GM12864 (cell line): ENCODE results near the gene NUDT8.

Experiments used
- DNase-seq: peaks from one replicate; pipeline ENCODE4 v3.0.0-alpha.2; 2011; ENCODE audit warnings: low read depth
- H3K4me3 ChIP-seq: 2 replicates; pipeline ENCODE4 v1.5.1; 2011; ENCODE audit warnings: mild to moderate bottlenecking, low read depth, low read length, control low read depth
- TF ChIP-seq, protein P1 (sequence below): IDR thresholded peaks from 2 replicates; pipeline ENCODE4 v1.5.1; 2011; ENCODE audit warnings: low read depth, mild to moderate bottlenecking, moderate library complexity, low read length, control low read depth, inconsistent platforms; ENCODE audit errors: missing control alignments

Gene NUDT8

DNA sequence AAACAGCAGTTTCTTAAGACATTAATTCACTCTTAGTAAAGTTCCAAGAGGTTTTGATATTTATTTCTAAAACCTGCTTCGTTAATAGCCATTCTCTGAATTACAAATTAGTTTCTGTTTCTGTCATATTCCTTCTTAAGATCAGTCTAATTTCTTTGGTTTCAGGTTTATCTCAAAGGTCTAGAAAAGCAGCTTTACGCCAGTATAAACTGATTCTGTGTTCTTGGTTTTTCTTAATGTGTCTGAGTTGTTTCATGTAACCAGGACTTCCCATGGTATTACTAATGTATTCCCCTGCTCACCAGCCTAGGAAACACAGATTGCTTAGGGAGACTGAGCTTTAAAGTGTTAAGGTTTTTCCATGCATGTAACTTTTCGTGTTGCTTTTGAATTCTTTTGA lies 27.6 kb upstream of the NUDT8 start:
- H3K4me3 ChIP-seq = no peak overlapping the region
- no peak for DNase-seq
- TF ChIP-seq, protein P1, sequence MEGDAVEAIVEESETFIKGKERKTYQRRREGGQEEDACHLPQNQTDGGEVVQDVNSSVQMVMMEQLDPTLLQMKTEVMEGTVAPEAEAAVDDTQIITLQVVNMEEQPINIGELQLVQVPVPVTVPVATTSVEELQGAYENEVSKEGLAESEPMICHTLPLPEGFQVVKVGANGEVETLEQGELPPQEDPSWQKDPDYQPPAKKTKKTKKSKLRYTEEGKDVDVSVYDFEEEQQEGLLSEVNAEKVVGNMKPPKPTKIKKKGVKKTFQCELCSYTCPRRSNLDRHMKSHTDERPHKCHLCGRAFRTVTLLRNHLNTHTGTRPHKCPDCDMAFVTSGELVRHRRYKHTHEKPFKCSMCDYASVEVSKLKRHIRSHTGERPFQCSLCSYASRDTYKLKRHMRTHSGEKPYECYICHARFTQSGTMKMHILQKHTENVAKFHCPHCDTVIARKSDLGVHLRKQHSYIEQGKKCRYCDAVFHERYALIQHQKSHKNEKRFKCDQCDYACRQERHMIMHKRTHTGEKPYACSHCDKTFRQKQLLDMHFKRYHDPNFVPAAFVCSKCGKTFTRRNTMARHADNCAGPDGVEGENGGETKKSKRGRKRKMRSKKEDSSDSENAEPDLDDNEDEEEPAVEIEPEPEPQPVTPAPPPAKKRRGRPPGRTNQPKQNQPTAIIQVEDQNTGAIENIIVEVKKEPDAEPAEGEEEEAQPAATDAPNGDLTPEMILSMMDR = no peak

DNA sequence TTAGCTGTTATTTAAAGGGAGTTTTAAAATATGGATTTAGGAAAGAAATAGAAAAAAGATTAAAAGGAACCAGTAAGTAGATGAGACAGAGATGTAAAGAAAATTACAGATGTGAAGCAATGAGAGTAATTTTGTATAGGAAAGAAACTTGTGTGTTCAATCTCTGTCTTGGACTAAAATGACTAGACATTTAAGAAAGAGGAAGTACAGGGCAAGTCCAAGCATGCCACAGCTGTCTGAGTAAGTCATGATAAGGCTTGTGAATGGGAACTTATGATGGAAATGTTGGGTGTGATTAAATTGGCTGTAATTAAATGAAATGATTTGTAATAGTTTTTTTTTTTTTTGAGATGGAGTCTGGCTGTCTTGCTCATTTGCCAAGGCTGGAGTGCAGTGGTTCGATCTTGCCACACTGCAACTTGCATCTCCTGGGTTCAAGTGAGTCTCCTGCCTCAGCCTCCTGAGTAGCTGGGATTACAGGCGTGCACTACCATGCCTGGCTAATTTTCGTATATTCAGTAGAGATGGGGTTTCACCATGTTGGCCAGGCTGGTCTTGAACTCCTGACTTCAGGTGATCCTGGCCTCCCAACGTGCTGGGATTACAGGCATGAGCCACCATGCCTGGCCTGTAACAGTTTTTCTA lies 26.7 kb upstream of the NUDT8 start:
- no peak overlapping the region for H3K4me3 ChIP-seq
- TF ChIP-seq, protein P1 = no peak
- DNase-seq = no peak

DNA sequence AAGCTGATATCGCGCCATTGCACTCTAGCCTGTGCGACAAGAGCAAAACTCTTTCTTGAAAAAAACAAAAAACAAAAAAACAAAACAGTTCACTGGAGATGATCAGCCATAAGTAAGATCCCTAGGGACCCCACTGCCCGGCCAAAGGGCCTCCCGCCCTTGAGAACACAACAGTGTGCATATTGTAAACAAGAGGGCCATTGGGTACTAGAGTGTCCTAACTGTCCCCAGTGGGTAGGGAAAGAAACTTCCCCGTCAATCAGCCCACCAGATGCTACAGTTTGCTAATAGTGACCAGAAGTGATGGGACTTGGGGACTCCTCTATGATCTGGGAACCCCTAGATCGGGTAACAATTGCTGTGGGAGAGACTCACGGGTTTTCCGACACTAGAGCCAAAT lies 24.5 kb upstream of the NUDT8 start:
- TF ChIP-seq, protein P1 = no peak

DNA sequence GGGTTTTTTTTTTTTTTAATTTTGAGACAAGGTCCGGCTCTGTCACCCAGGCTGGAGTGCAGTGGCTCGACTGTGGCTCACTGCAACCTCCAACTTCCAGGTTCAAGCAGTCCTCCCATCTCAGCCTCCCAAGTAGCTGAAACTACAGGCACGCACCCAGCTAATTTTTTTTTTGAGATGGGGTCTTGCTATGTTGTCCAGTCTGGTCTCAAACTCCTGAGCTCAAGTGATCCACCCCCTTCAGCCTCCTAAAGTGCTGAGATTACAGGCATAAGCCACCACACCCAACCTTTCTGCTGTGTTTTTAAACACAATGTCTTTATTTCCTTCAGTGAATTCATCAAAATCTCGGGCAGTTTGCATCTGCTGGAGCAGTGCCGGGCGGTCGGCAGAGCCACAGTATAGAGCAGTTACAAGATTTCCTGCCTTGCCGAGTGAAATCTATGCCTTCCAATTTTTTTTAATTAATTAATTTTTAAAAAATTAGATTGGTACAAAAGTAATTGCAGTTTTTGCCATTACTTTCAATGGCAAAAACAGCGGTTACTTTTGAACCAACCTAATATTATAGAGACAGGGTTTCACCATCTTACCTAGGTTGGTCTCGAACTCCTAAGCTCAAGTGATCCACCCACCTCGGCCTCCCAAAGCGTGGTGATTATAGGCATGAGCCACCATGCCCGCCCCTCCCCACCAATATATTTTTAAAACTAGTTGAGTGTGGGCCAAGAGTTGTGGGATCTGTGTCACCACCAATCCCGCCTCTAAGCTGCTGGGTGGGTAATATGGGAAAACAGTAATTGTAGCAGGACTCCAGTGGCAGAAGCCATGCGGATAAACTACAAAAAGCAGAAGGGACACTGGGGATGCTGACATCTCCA lies 23.5 kb upstream of the NUDT8 start:
- H3K4me3 ChIP-seq = no peak overlapping the region
- DNase-seq = no peak
- TF ChIP-seq, protein P1 = no peak

More for the DNA sequence above, 24.5 kb upstream of the NUDT8 start:
- no peak overlapping the region for H3K4me3 ChIP-seq
- no peak for DNase-seq

DNA sequence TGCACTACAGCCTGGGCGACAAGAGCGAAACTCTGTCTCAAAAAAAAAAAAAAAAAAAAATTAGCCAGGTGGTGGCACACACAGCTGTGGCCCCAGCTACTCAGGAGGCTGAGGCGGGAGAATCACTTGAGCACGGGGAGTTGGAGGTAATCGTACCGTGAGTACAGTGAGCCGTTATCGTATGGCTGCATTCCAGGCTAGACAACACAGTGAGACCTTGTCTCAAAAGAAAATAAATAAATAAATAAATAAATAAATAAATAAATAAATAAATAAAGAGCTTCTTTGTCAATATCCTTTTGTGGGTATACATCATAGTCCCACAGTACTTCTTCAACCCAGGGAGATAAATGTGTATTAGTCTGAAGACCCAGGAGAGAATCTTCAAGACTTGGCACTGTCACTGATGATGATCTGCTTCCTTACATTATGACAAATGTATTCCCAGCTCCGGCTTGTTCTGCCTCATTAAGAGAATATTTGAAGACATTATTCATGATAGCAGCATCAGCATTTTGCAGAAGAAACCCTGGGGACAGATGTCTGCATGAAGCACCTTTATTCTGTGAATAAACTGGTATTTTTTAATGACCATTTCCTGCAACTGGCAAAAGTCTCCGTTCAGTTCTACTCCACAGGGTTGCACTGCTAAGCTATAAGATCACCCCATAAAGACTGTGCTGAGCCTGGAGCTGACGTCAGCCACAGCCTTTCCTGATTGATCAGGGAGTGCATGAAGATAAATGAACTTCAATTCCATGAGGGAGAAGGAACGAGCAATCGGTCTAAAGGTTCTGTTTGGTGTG lies 22.4 kb upstream of the NUDT8 start:
- DNase-seq = no peak
- TF ChIP-seq, protein P1 = no peak
- no peak overlapping the region for H3K4me3 ChIP-seq

DNA sequence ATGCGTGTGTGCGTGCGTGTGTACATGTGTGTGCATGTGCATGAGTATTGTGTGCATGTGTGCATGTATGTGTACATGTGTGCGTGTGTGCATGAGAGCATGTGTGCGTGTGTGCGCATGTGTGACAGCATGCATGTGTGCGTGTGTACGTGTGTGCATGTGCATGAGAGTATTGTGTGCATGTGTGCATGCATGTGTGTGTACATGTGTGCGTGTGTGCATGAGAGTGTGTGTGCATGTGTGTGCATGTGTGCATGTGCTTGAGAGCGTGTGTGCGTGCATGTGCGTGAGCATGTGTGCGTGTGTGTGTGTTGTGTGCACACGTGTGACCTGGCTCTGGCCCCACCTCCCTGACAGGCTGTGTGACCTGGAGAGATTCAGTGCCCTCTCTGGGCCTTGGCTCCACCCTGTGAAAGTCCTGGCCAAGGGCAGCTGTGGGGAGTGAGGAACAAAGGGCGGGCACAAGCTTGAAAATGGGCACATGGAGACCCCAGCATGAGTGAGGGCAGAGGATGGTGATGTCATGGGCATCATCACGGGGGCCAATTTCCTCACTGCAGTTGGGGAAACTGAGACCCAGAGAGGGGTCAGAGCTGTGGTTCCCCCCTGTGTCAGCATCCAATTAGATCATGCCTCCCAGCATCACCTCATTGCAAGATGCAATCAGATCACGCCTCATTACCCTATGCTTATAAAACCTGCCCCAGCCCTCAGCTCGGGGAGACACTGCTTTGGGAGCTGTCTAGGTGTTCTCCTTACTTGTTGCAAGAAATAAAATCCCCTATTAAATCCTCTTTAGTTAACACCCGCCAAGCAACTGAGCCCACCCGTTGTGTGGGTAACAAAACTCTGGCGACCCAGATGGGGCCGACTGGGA lies 20.1 kb upstream of the NUDT8 start:
- DNase-seq = no peak
- TF ChIP-seq, protein P1 = no peak
- H3K4me3 ChIP-seq = peak overlapping the region; percentile 46
